GF-D8 (cell line): Measurements from ENCODE around the gene ARHGAP26.

Source experiments
- DNase-seq: peaks from one replicate; lab custom pipeline; 2025; lab: John Stamatoyannopoulos, UW

The ARHGAP26 gene

GRCh38 chr5:142852416-142853198 is 82.4 kb downstream of the ARHGAP26 start:
- no peak for DNase-seq

- no peak for DNase-seq
These were observed 83.5 kb downstream of the ARHGAP26 start for GRCh38 chr5:142853682-142854081.

- no peak for DNase-seq
These were observed 86.1 kb downstream of the ARHGAP26 start for GRCh38 chr5:142856269-142856782.

GRCh38 chr5:142857405-142857804 is 87.2 kb downstream of the ARHGAP26 start:
- DNase-seq = no peak

- DNase-seq = no peak
These were observed 88.9 kb downstream of the ARHGAP26 start for GRCh38 chr5:142859037-142859436.

GRCh38 chr5:142860270-142860669 is 90.1 kb downstream of the ARHGAP26 start:
- DNase-seq = no peak

GRCh38 chr5:142861011-142861410 is 90.8 kb downstream of the ARHGAP26 start:
- no peak for DNase-seq

- no peak for DNase-seq
These were observed 92.4 kb downstream of the ARHGAP26 start for GRCh38 chr5:142862594-142862993.

GRCh38 chr5:142863856-142864255 is 93.7 kb downstream of the ARHGAP26 start:
- DNase-seq = no peak

- DNase-seq = no peak
These were observed 94.4 kb downstream of the ARHGAP26 start for GRCh38 chr5:142864290-142865260.

GRCh38 chr5:142865631-142866030 is 95.5 kb downstream of the ARHGAP26 start:
- no peak for DNase-seq

GRCh38 chr5:142866563-142867275 is 96.5 kb downstream of the ARHGAP26 start:
- peak; percentile 43 for DNase-seq

- DNase-seq = no peak
These were observed 99.7 kb downstream of the ARHGAP26 start for GRCh38 chr5:142869886-142870285.

GRCh38 chr5:142870532-142871362 is 100.6 kb downstream of the ARHGAP26 start:
- DNase-seq = no peak

GRCh38 chr5:142871363-142872193 is 101.4 kb downstream of the ARHGAP26 start:
- no peak for DNase-seq

GRCh38 chr5:142872217-142872616 is 102.0 kb downstream of the ARHGAP26 start:
- no peak for DNase-seq

- DNase-seq = no peak
These were observed 102.6 kb downstream of the ARHGAP26 start for GRCh38 chr5:142872795-142873194.

- DNase-seq = no peak
These were observed 103.7 kb downstream of the ARHGAP26 start for GRCh38 chr5:142873831-142874230.

- no peak for DNase-seq
These were observed 104.4 kb downstream of the ARHGAP26 start for GRCh38 chr5:142874540-142874939.

- no peak for DNase-seq
These were observed 105.8 kb downstream of the ARHGAP26 start for GRCh38 chr5:142875936-142876335.
